NOMO-1 treated with DMSO at 0.1 percent for 48 hours (cell line): ENCODE measurements around the gene NUAK1.
A peak's percentile ranks its signal among the peaks of the same experiment; 100 is the strongest.

Experiments
- DNase-seq: peaks from one replicate; lab custom pipeline; 2025; ENCODE audit not compliant: unreplicated experiment; lab: John Stamatoyannopoulos, UW

NUAK1 gene

DNA sequence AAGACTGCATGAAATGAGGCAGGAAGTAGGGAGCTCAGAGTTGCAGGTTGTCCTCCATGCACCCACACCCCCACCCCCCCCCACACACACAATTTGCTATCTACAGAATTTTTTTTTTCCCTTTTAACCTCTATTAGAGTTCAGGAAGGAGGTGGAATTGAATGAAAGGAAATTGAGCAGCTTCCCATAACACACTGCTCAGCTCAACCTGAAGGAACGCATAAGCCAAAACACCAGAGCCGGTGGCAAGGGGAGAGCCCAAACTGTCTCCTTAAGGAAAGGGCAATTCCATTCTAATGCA lies 74.1 kb downstream of the NUAK1 start:
- DNase-seq, result no peak

GRCh38 chr12:106063826-106064720 lies 74.7 kb downstream of the NUAK1 start:
- no peak for DNase-seq

GRCh38 chr12:106062693-106063092 lies 76.1 kb downstream of the NUAK1 start:
- DNase-seq, result no peak

- DNase-seq, result no peak
These were observed 80.2 kb downstream of the NUAK1 start for GRCh38 chr12:106058256-106059182.

GRCh38 chr12:106054049-106054448 lies 84.7 kb downstream of the NUAK1 start:
- DNase-seq, result no peak

DNA sequence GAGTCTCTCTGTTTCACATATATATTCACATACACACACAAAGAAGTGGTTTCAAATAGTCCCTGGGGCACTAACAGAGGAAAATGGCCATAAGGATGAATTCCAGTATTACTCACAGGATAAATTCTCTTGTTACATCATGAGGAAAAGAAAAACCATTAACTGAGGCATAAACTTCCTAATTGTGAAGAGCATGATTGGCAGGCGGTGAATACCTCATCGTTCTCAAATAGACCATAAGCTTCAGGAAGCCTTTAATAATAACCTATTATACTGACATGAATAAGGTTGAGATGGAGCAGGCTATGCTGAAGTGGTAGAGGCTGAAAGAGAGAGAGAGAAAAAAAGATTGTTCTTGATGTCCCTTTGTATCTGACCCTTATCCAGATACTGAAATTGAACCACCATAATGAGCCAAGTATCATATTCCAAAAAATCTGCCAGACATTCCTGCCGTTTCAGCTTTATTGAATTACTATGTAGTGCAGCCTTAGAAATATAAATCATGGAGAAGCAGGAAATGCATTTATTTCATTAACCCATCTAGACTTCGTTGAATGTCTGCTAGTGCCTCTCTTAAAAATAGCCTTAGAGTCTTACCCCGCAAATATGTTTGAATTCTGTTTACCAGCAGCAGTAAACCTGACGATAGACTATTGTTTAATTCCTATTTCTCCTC lies 86.8 kb downstream of the NUAK1 start:
- no peak for DNase-seq

DNA sequence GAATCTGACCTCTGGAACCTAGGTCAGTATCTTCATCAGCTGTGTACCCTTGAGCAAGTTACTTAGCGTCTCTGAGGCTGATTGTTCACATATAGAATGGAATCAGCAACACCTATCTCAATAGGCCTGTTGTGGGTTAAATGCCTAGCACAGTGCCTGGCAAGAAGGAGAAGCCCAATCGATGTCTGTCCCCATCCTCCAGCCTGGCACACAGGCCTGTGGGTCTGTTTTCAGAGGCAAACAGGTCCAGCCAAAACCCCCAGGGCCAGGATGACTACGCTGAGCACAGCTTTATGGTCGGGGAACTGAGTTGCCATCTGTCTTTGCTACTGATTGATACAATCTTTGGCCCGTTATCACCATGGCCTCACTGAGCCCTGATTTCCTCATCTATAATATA lies 89.2 kb downstream of the NUAK1 start:
- no peak for DNase-seq

DNA sequence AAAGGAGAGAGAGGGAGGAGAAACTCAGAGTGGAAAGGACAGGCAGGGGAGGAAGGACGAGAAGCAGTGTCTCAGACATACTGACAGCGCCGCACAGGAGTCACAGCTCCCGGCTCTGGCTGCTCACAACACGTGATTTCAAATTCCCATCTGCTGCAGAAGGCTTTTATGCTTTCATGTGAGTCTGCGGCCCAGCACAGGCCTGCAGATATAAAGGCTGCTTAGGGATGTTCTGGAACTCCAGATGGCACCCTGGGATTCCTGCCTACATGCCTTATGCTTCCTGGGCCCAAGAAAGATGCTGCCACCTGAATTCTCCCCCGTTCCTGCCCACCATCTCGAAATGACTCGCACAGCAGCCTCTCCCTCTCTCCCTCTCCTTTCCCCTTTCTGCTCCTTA lies 89.6 kb downstream of the NUAK1 start:
- no peak for DNase-seq

GRCh38 chr12:106048676-106049075 lies 90.1 kb downstream of the NUAK1 start:
- peak; percentile 21 for DNase-seq

DNA sequence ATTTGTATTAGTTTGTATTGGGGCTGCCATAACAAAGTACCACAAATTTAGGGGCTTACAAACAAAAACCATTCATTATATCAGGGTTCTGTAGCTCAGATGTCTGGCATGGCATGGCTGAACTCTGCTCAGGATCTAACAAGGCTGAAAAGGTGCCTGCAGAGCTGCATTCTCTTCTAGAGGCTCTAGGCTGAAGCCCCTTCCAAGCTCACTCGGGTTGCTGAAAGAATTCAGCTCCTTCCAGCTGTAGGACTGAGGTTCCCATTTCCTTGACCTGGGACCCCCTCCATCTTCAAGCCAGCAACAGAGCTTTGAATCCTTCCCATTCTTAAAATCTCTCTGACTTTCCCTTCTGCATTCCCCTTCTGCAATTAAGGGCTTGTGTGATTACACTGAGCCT lies 90.7 kb downstream of the NUAK1 start:
- no peak for DNase-seq

GRCh38 chr12:106046947-106047346 lies 91.8 kb downstream of the NUAK1 start:
- no peak for DNase-seq

GRCh38 chr12:106046301-106046846 lies 92.4 kb downstream of the NUAK1 start:
- no peak for DNase-seq

- no peak for DNase-seq
These were observed 93.5 kb downstream of the NUAK1 start for GRCh38 chr12:106045251-106045674.

DNA sequence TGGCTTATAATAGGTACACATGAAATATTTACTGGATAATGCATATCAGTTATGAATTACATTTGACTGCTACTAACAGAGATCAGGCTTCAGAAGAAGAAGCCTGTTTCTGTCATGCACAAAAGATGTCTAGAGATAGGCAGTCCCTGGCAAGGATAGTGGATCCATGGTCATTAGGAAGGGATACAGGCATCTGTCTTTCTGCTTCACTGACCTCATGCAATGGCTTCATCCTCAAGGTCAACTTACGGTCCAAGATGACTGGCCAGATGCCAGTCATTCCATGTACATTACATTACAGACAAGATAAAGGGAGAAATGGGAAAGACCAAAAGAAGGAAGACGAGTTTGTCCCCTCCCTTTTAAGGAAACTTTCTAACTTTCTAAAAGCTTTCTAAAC lies 94.0 kb downstream of the NUAK1 start:
- DNase-seq, result no peak

DNA sequence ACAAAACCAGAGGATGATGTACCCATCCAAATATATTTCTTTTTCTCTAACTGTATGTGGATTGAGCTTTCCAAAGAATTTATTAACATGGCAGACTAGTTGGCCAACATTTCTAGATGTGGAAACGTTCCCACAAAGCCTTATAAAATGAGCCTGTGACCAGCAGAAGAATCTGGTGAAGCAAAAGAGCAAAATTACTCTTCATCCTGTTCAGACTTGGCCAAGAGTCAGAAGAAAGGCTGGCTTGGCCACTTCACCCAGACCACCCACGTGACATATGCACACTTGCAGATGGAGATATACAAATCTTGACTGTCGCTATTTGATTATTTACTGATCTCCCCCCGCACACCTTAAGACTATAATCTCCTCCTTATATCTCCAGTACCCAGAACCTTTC lies 96.7 kb downstream of the NUAK1 start:
- DNase-seq, result no peak

DNA sequence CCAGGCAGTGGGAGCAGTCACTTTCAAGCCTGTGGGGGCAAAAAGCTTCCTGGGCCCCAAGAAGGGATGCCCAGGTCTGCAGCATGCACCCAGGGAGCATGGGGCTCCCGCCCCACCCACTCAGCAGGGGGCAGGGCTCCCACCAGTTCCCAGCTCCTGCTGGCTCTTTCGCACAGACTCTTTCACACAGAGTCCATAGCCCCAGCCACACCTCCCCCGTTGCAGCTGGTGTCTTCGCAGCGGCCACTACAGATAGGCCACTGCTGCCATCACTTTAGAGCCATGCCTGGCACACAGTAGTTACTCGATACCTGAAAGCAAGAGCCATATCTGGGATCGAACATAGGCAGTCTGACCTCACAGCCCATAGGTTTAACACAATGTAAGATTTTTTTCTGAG lies 98.2 kb downstream of the NUAK1 start:
- DNase-seq, result no peak

- no peak for DNase-seq
These were observed 98.9 kb downstream of the NUAK1 start for GRCh38 chr12:106039646-106040404.

- DNase-seq, result no peak
These were observed 99.5 kb downstream of the NUAK1 start for GRCh38 chr12:106039242-106039641.

GRCh38 chr12:106037524-106038298 lies 101.0 kb downstream of the NUAK1 start:
- DNase-seq, result no peak

- no peak for DNase-seq
These were observed 103.3 kb downstream of the NUAK1 start for GRCh38 chr12:106035421-106035820.
